GM18873 (cell line): ENCODE results near the gene FZR1.

Experiments
- ATAC-seq: cut with Tn5 transposase; IDR thresholded peaks from one replicate; pipeline ENCODE4 v1.9.1; 2021; ENCODE audit warnings: mild to moderate bottlenecking, moderate library complexity, moderate number of reproducible peaks; ENCODE audit not compliant: unreplicated experiment, low FRiP score

Gene FZR1

DNA sequence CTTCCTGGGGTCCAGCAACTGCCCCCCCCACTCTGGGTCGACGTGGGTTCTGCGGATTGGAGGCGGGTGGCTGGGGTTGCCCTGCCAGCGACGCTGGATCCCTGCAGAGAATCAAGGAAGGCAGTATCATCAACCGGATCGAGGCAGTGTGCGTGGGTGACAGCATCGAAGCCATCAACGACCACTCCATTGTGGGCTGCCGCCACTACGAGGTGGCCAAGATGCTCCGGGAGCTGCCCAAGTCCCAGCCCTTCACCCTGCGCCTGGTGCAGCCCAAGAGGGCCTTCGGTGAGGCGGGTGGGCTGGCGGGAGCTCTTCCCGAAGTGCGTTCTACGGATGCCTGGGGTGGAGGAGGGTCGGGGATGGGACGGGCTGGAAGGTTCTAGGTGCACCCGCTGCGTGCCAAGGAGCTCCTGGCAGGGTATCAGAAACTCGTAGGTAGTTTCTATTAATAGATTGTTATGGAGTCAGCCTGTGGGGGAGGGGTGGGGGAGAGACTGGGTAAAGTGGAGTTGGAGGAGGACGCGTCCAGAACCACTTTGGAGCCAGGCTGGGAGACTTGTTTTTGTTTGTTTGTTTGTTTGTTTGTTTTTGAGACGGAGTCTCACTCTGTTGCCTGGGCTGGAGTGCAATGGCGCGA is 80.7 kb downstream of the FZR1 start:
- ATAC-seq: no peak
